K562 (cell line): ENCODE measurements around the gene CLDN15. TPM values are rescaled to one million over a fixed set of nuclear protein-coding genes. Genes with fewer than 3 reads are reported as not detected.

Experiments
- ARID1B ChIP-seq: fragments of 450-650 bp; IDR thresholded peaks from 2 replicates; pipeline ENCODE4 v1.6.1; 2016; ENCODE audit warnings: antibody characterized with exemption, mild to moderate bottlenecking, inconsistent platforms
- ARID4B ChIP-seq: sonication (generic); formaldehyde crosslinking; IDR thresholded peaks from 2 replicates; pipeline ENCODE4 v1.8.0; 2022; ENCODE audit warnings: mild to moderate bottlenecking, missing genetic modification reagents
- ATF1 ChIP-seq, 2 experiments: fragments of 450-650 bp in 1 of 2; IDR thresholded peaks; 2 replicates each; pipeline ENCODE4 v1.6.1; 2016; ENCODE audit warnings: missing compliant biosample characterization in 1 of 2, missing genetic modification characterization in 1 of 2
- CEBPZ ChIP-seq: fragments of 150-350 bp; IDR thresholded peaks from 2 replicates; pipeline ENCODE4 v1.6.1; 2014; ENCODE audit warnings: low read depth, mild to moderate bottlenecking, low read length, borderline replicate concordance
- GTF2E2 ChIP-seq: fragments of 200-800 bp; sonication (Bioruptor generic); IDR thresholded peaks from 2 replicates; pipeline ENCODE4 v1.6.1; 2016; ENCODE audit warnings: missing genetic modification characterization, missing compliant biosample characterization
- HNRNPL ChIP-seq: fragments of 200-400 bp; formaldehyde crosslinking; IDR thresholded peaks from 2 replicates; pipeline ENCODE4 v1.6.1; 2017; ENCODE audit warnings: low read depth, mild to moderate bottlenecking, low read length
- NR1H2 ChIP-seq: sonication (generic); formaldehyde crosslinking; IDR thresholded peaks from 2 replicates; pipeline ENCODE4 v1.4.0; 2020; ENCODE audit warnings: mild to moderate bottlenecking, missing genetic modification reagents
- NR4A1 ChIP-seq, 2 experiments: fragments of 250-450 bp in 1 of 2; fragments of 450-650 bp in 1 of 2; sonication (Bioruptor Pico) in 1 of 2; IDR thresholded peaks; 2 replicates each; pipeline versions ENCODE4 v1.4.0 to v1.6.1; 2016 to 2020; ENCODE audit warnings: mild to moderate bottlenecking in 2 of 2, missing compliant biosample characterization in 1 of 2, missing genetic modification characterization in 1 of 2, moderate library complexity in 1 of 2
- PTRF ChIP-seq: fragments of 450-650 bp; IDR thresholded peaks from 2 replicates; pipeline ENCODE4 v1.6.1; 2016; ENCODE audit warnings: mild to moderate bottlenecking, missing genetic modification characterization, missing compliant biosample characterization
- RNF2 ChIP-seq: sonication (generic); IDR thresholded peaks from 2 replicates; pipeline ENCODE4 v1.6.1; 2016
- SP2 ChIP-seq: IDR thresholded peaks from 2 replicates; pipeline ENCODE4 v1.6.1; 2011; ENCODE audit warnings: mild to moderate bottlenecking, low read depth, low read length, moderate library complexity; ENCODE audit not compliant: poor library complexity, severe bottlenecking; ENCODE audit errors: extremely low read depth
- TOE1 ChIP-seq, 2 experiments: fragments of 450-650 bp in 1 of 2; sonication (generic) in 1 of 2; formaldehyde crosslinking in 1 of 2; IDR thresholded peaks; 2 replicates each; pipeline versions ENCODE4 v1.7.1 to v1.8.0; 2016 to 2022; ENCODE audit warnings: borderline replicate concordance in 2 of 2, mild to moderate bottlenecking in 2 of 2, antibody characterized with exemption in 1 of 2, inconsistent platforms in 1 of 2, low read depth in 1 of 2, missing genetic modification reagents in 1 of 2, moderate library complexity in 1 of 2
- ZBTB33 ChIP-seq: sonication (generic); formaldehyde crosslinking; IDR thresholded peaks from 2 replicates; pipeline ENCODE4 v1.8.1; 2023; ENCODE audit warnings: mild to moderate bottlenecking, missing genetic modification reagents
- ZC3H8 ChIP-seq: fragments of 450-650 bp; IDR thresholded peaks from 2 replicates; pipeline ENCODE4 v1.6.1; 2017
- ZNF511 ChIP-seq: sonication (generic); formaldehyde crosslinking; IDR thresholded peaks from 2 replicates; pipeline ENCODE4 v1.8.0; 2022; ENCODE audit warnings: mild to moderate bottlenecking, missing genetic modification reagents
- polyA plus RNA-seq, 8 experiments: library from polyadenylated mRNA; depleted of rRNA in 4 of 8; stranded (reverse) in 5 of 8; unstranded in 3 of 8; fragments of >200 nt; fragmentation: Nextera tagmentation in 2 of 8; fragmentation: Illumina TruSeq in 1 of 8; extraction: Ambion mirVana in 2 of 8; extraction: Trizol in 1 of 8; gene quantifications; 2 replicates each; pipeline versions ENCODE4 v1.2.1 to v1.2.3, GENCODE V29; 2011 to 2014; ENCODE audit warnings: inconsistent platforms in 1 of 8, missing spikeins in 1 of 8
- total RNA-seq, 7 experiments: library from RNA; depleted of rRNA in 6 of 7; stranded (reverse); fragments of >200 nt in 6 of 7; fragmentation: Illumina TruSeq in 2 of 7; extraction: Trizol in 2 of 7; gene quantifications; 2 replicates each; pipeline versions ENCODE4 v1.2.1 to v1.2.3, GENCODE V29; 2011 to 2021; ENCODE audit warnings: low replicate concordance in 1 of 7

CLDN15 gene
- total and polyA plus RNA-seq, 9 of the 15 experiments (the other 6 are each of a cell fraction or from before 2014, with no cell fraction given), result 0.32 to 14.5 (median 7.4) TPM

GRCh38 chr7:101251871-101252659, 14.5 kb upstream of the CLDN15 start (continued):
- no peak for TF ChIP-seq ZBTB33 (CRISPR knock-in tag)
- TF ChIP-seq SP2, result peak; percentile 96
- TF ChIP-seq NR4A1 (CRISPR knock-in tag; IDR thresholded peaks at IDR 0.05), result no peak
- TF ChIP-seq NR4A1 (tag; IDR thresholded peaks at IDR 0.05), result no peak
- TF ChIP-seq ZC3H8, result no peak
- no peak for TF ChIP-seq PTRF (tag)
- TF ChIP-seq ARID4B, result peak; percentile 37; the same call in 1 of the 2 replicates
- TF ChIP-seq NR1H2 (CRISPR knock-in tag), result no peak
- TF ChIP-seq CEBPZ, result no peak
- TF ChIP-seq TOE1 (IDR thresholded peaks at IDR 0.05; ENCODE audit: borderline replicate concordance), result no peak
- TF ChIP-seq TOE1 (CRISPR knock-in tag; IDR thresholded peaks at IDR 0.05; ENCODE audit: borderline replicate concordance, low read depth), result 0 out of 2 replicates have a peak, but pooled peaks have one; percentile 28
- TF ChIP-seq GTF2E2 (tag), result peak; percentile 88
- no peak for TF ChIP-seq HNRNPL
- no peak for TF ChIP-seq ATF1 (CRISPR knock-in tag; IDR thresholded peaks at IDR 0.05)
- peak; percentile 69 for TF ChIP-seq ATF1 (tag; IDR thresholded peaks at IDR 0.05)
- TF ChIP-seq ZNF511 (CRISPR knock-in tag), result peak; percentile 68; the same call in 1 of the 2 replicates
- TF ChIP-seq ARID1B, result peak; percentile 62; the same call in 1 of the 2 replicates
- no peak for TF ChIP-seq RNF2
